HepG2 (cell line): ENCODE measurements around the gene CHD2. TPM values are rescaled to one million over a fixed set of nuclear protein-coding genes. Genes with fewer than 3 reads are reported as not detected.

Experiments
- ATAC-seq: fragments of 200-7000 bp; cut with Tn5 transposase; 3 replicates; pipeline ENCODE4 v1.9.1; 2020; ENCODE audit warnings: mild to moderate bottlenecking, moderate library complexity
- BruUV-seq: library from RNA; stranded (reverse); fragments of 400-500 nt; replicated peaks from 2 replicates; lab custom pipeline; 2021; lab: Mats Ljungman, UMichigan
- CTCF ChIA-PET: fragments of 300-600 bp; formaldehyde crosslinking; extraction: SDS; loops from one replicate; lab custom pipeline; 2021; ENCODE audit warnings: low total read pairs, inconsistent platforms, low intra/inter-chr PET ratio; lab: Yijun Ruan, JAX
- POLR2A ChIA-PET: fragments of 350-600 bp; sonication (Branson Sonifier 250); formaldehyde crosslinking; loops from one replicate; lab custom pipeline; 2020; ENCODE audit warnings: antibody characterized with exemption, inconsistent platforms; lab: Yijun Ruan, JAX
- DNase-seq: peaks from one replicate; pipeline ENCODE4 v3.0.0-alpha.2; 2015; ENCODE audit warnings: low spot score
- FAIRE-seq: peaks from 3 replicates; lab custom pipeline; 2011; peaks lifted over from hg19 to GRCh38; lab: Jason Lieb, UNC
- H2AFZ ChIP-seq: one replicate; pipeline ENCODE4 v1.6.1; 2011; ENCODE audit warnings: low read length, inconsistent platforms
- H3K27ac ChIP-seq: fragments of 300-600 bp; 3 replicates; pipeline ENCODE4 v1.8.0; 2011; ENCODE audit warnings: mixed run types, mild to moderate bottlenecking, mixed read lengths, low read length, inconsistent platforms; ENCODE audit not compliant: insufficient read depth; ENCODE audit errors: extremely low read length
- H3K27me3 ChIP-seq, 2 experiments: fragments of 200-600 bp in 1 of 2; 2 replicates in 1 of 2; 3 replicates in 1 of 2; pipeline versions ENCODE4 v1.6.0 to v1.8.0; 2011; ENCODE audit warnings: low read length in 2 of 2, mild to moderate bottlenecking in 2 of 2, moderate library complexity in 2 of 2, inconsistent platforms in 1 of 2; ENCODE audit not compliant: insufficient read depth in 2 of 2, control insufficient read depth in 1 of 2
- H3K36me3 ChIP-seq, 2 experiments: fragments of 200-600 bp in 1 of 2; replicated peaks in 1 of 2; 2 replicates in 1 of 2; 3 replicates in 1 of 2; pipeline versions ENCODE4 v1.5.1 to v1.8.0; 2011; ENCODE audit warnings: low read length in 2 of 2, inconsistent platforms in 1 of 2; ENCODE audit not compliant: insufficient read depth in 2 of 2, control insufficient read depth in 1 of 2
- H3K4me1 ChIP-seq: 2 replicates; pipeline ENCODE4 v1.5.1; 2012; ENCODE audit warnings: low read length, inconsistent platforms; ENCODE audit not compliant: insufficient read depth
- H3K4me2 ChIP-seq: 2 replicates; pipeline ENCODE4 v1.6.0; 2011; ENCODE audit warnings: low read depth, low read length, inconsistent platforms
- H3K4me3 ChIP-seq, 3 experiments: fragments of 200-600 bp in 1 of 3; sonication (generic), shearing (Covaris generic) in 1 of 3; replicated peaks in 1 of 3; 2 replicates each; pipeline ENCODE4 v1.5.1; 2011 to 2016; ENCODE audit warnings: low read length in 3 of 3, inconsistent platforms in 2 of 3, low read depth in 2 of 3, mild to moderate bottlenecking in 2 of 3, control low read depth in 1 of 3, mixed read lengths in 1 of 3; ENCODE audit not compliant: insufficient read depth in 1 of 3
- H3K79me2 ChIP-seq: one replicate; pipeline ENCODE4 v1.6.1; 2011; ENCODE audit warnings: low read length, inconsistent platforms; ENCODE audit not compliant: insufficient read depth
- H3K9ac ChIP-seq: 2 replicates; pipeline ENCODE4 v1.6.0; 2011; ENCODE audit warnings: mild to moderate bottlenecking, low read depth, low read length, inconsistent platforms; ENCODE audit not compliant: insufficient read depth
- H3K9me3 ChIP-seq: 2 replicates; pipeline ENCODE4 v1.5.1; 2012; ENCODE audit warnings: mild to moderate bottlenecking, low read length
- H4K20me1 ChIP-seq: 2 replicates; pipeline ENCODE4 v1.6.0; 2011; ENCODE audit warnings: inconsistent platforms, mild to moderate bottlenecking, low read length, moderate library complexity; ENCODE audit not compliant: insufficient read depth
- MED1 ChIP-seq: sonication (generic); formaldehyde crosslinking; IDR thresholded peaks from 2 replicates; pipeline ENCODE4 v1.4.0; 2020; ENCODE audit warnings: missing genetic modification reagents
- MYPOP ChIP-seq: sonication (generic); formaldehyde crosslinking; IDR thresholded peaks from 2 replicates; pipeline ENCODE4 v1.8.1; 2023; ENCODE audit warnings: mild to moderate bottlenecking, moderate library complexity, missing genetic modification reagents
- NR2F2 ChIP-seq: IDR thresholded peaks from 2 replicates; pipeline ENCODE4 v1.6.1; 2012; ENCODE audit warnings: low read depth, inconsistent platforms, borderline replicate concordance
- ONECUT2 ChIP-seq: sonication (generic); formaldehyde crosslinking; IDR thresholded peaks from 2 replicates; pipeline ENCODE4 v1.4.0; 2020; ENCODE audit warnings: missing genetic modification reagents
- PBX3 ChIP-seq: sonication (generic); formaldehyde crosslinking; IDR thresholded peaks from 2 replicates; pipeline ENCODE4 v1.8.1; 2023; ENCODE audit warnings: missing genetic modification reagents, inconsistent platforms, borderline replicate concordance
- RARA ChIP-seq: IDR thresholded peaks from 2 replicates; pipeline ENCODE4 v1.6.1; 2016; ENCODE audit warnings: missing genetic modification reagents, missing compliant biosample characterization
- TEAD2 ChIP-seq: sonication (generic); formaldehyde crosslinking; IDR thresholded peaks from 2 replicates; pipeline ENCODE4 v1.9.0; 2021; ENCODE audit warnings: missing genetic modification reagents
- ZBTB33 ChIP-seq: sonication (generic); formaldehyde crosslinking; IDR thresholded peaks from 2 replicates; pipeline ENCODE4 v1.4.0; 2020; ENCODE audit warnings: missing genetic modification reagents
- ZBTB37 ChIP-seq: sonication (generic); formaldehyde crosslinking; IDR thresholded peaks from 2 replicates; pipeline ENCODE4 v1.4.0; 2020; ENCODE audit warnings: mild to moderate bottlenecking, missing genetic modification reagents
- ZFP41 ChIP-seq: sonication (generic); formaldehyde crosslinking; IDR thresholded peaks from 2 replicates; pipeline ENCODE4 v1.4.0; 2020; ENCODE audit warnings: mild to moderate bottlenecking, missing genetic modification reagents, borderline replicate concordance
- ZFYVE20 ChIP-seq: sonication (generic); formaldehyde crosslinking; IDR thresholded peaks from 2 replicates; pipeline ENCODE4 v1.8.0; 2023; ENCODE audit warnings: low read depth, mild to moderate bottlenecking, moderate library complexity, missing genetic modification reagents, borderline replicate concordance
- ZNF576 ChIP-seq: sonication (generic); formaldehyde crosslinking; IDR thresholded peaks from 2 replicates; pipeline ENCODE4 v1.4.0; 2020; ENCODE audit warnings: mild to moderate bottlenecking, missing genetic modification reagents
- ZNF616 ChIP-seq: sonication (generic); formaldehyde crosslinking; IDR thresholded peaks from 2 replicates; pipeline ENCODE4 v1.5.0; 2020; ENCODE audit warnings: low read depth, mild to moderate bottlenecking, missing genetic modification reagents
- ZNF788 ChIP-seq: sonication (generic); formaldehyde crosslinking; IDR thresholded peaks from 2 replicates; pipeline ENCODE4 v1.5.0; 2020; ENCODE audit warnings: mild to moderate bottlenecking, missing genetic modification reagents, borderline replicate concordance
- ZUFSP ChIP-seq: sonication (generic); formaldehyde crosslinking; IDR thresholded peaks from 2 replicates; pipeline ENCODE4 v1.9.0; 2021; ENCODE audit warnings: missing genetic modification reagents, mild to moderate bottlenecking, borderline replicate concordance
- WGBS: methylation state at CpG from one replicate; pipeline ENCODE4 v1.1.6; 2017; ENCODE audit warnings: low lambda C conversion rate; 5-methylcytosine and 5-hydroxymethylcytosine counted together
- in situ Hi-C: cut with HindIII; loops from 2 replicates; pipeline ENCODE4 v1.10.0; 2017; ENCODE audit warnings: low pct_unique_long_range_greater_than_20kb; ENCODE audit not compliant: extremely low pct_ligation_motif_present
- intact Hi-C: fragments of 100-400 bp; cut with micrococcal nuclease; formaldehyde crosslinking; loops from one replicate; pipeline ENCODE4 v1.10.0; 2022; ENCODE audit not compliant: unreplicated experiment
- polyA plus RNA-seq, 8 experiments: library from polyadenylated mRNA; depleted of rRNA in 3 of 8; stranded (reverse) in 7 of 8; unstranded in 1 of 8; fragments of >200 nt; fragmentation: Illumina TruSeq in 4 of 8; extraction: Trizol in 4 of 8; gene quantifications; 2 replicates each; pipeline versions ENCODE4 v1.2.1 to v1.2.3, GENCODE V29; 2011 to 2016; ENCODE audit warnings: low read depth in 4 of 8, missing spikeins in 1 of 8, mixed read lengths in 1 of 8; ENCODE audit not compliant: insufficient read depth in 1 of 8
- total RNA-seq, 5 experiments: library from RNA; depleted of rRNA; stranded (reverse); fragments of >200 nt; fragmentation: Illumina TruSeq; extraction: Trizol; gene quantifications; 2 replicates each; pipeline ENCODE4 v1.2.3, GENCODE V29; 2016; ENCODE audit warnings: low read depth in 1 of 5

The CHD2 gene
- total and polyA plus RNA-seq, 2 of the 13 experiments (the other 11 are each of a cell fraction or from before 2014, with no cell fraction given): 54.0 to 54.1 TPM

GRCh38 chr15:92997821-92998220 is 97.7 kb downstream of the CHD2 start:
- Histone ChIP-seq H4K20me1 (no peaks in the 10 kb centered on the region), H3K4me3 (no peak overlapping the region), H3K27me3 (no peaks in the 10 kb centered on the region), H3K9ac (no peak overlapping the region), H3K79me2 (no peaks in the 10 kb centered on the region), H3K4me1 (no peaks in the 10 kb centered on the region), H3K9me3 (no peaks in the 10 kb centered on the region), H3K27ac (no peak overlapping the region), H2AFZ (no peak overlapping the region), H3K36me3 (peaks cover 27 to 84% of the 10 kb centered on the region in 2 experiments), H3K4me2 (no peak overlapping the region)
- DNase-seq (no peak), FAIRE-seq (no peak), ATAC-seq (no peak; the same call in 2 of the 3 replicates)
- in situ Hi-C loops (no loop called here), intact Hi-C loops (loop anchor here (5.0 to 10.0 kb wide), 2 partner anchors 36 to 53 kb away; no protein-coding TSS in a partner anchor)
- no TSS peak for BruUV-seq
- POLR2A ChIA-PET: no interaction called here
- WGBS: 95% methylated on average over 6 of the region's 6 CpGs
- CTCF ChIA-PET: no interaction called here
- no peak for TF ChIP-seq ONECUT2 (CRISPR knock-in tag)
- no peak for TF ChIP-seq ZFP41 (CRISPR knock-in tag)
- TF ChIP-seq MED1 (CRISPR knock-in tag): no peak
- TF ChIP-seq ZNF576 (CRISPR knock-in tag): no peak
- no peak for TF ChIP-seq ZNF788
- TF ChIP-seq ZFYVE20 (CRISPR knock-in tag): no peak
- TF ChIP-seq ZNF616 (CRISPR knock-in tag): no peak
- no peak for TF ChIP-seq PBX3 (CRISPR knock-in tag)
- TF ChIP-seq ZBTB37: no peak
- no peak for TF ChIP-seq TEAD2
- TF ChIP-seq ZBTB33 (CRISPR knock-in tag): no peak
- TF ChIP-seq ZUFSP (CRISPR knock-in tag): no peak
- no peak for TF ChIP-seq RARA (CRISPR knock-in tag)
- no peak for TF ChIP-seq NR2F2
- no peak for TF ChIP-seq MYPOP (CRISPR knock-in tag)
- TF ChIP-seq, all 625 proteins: peak for 0
